Adrenal gland (tissue), 12 donors: Measurements from ENCODE around the gene EXOC6. TPM values are rescaled to one million over a fixed set of nuclear protein-coding genes. Genes with fewer than 3 reads are reported as not detected.

Experiments used
- DNase-seq, 7 donors: peaks; one replicate each; pipeline ENCODE4 v3.0.0-alpha.2; 2019 to 2020
- H3K27ac ChIP-seq, 5 donors: fragments of 200-600 bp; sonication (generic) in 4 of 5; 1 replicate in 3 of 5; 2 replicates in 2 of 5; pipeline versions ENCODE4 v1.5.1 to v1.8.0; 2016 to 2020; ENCODE audit warnings: mild to moderate bottlenecking in 1 of 5
- H3K27me3 ChIP-seq: fragments of 200-600 bp; 2 replicates; pipeline ENCODE4 v1.8.0; 2021
- H3K36me3 ChIP-seq, 2 donors: fragments of 200-600 bp; replicated peaks in 1 of 2; 1 replicate in 1 of 2; 2 replicates in 1 of 2; pipeline versions ENCODE4 v1.5.1 to v1.8.0; 2018 to 2022
- H3K4me1 ChIP-seq, 2 donors: fragments of 200-600 bp; replicated peaks in 1 of 2; 1 replicate in 1 of 2; 2 replicates in 1 of 2; pipeline versions ENCODE4 v1.5.1 to v1.8.0; 2018 to 2021
- H3K4me3 ChIP-seq, 4 donors: fragments of 200-600 bp; sonication (generic) in 3 of 4; one replicate each; pipeline ENCODE4 v1.5.1; 2016 to 2018
- H3K9me3 ChIP-seq, 3 donors: fragments of 200-600 bp; sonication (generic) in 1 of 3; replicated peaks in 1 of 3; 1 replicate in 2 of 3; 2 replicates in 1 of 3; pipeline versions ENCODE4 v1.5.1 to v1.8.0; 2016 to 2021
- CTCF ChIP-seq, 6 experiments: fragments of 450-650 bp in 4 of 6; fragments of 200-600 bp in 2 of 6; sonication (generic) in 1 of 6; IDR thresholded peaks; 1 replicate in 5 of 6; 2 replicates in 1 of 6; pipeline versions ENCODE4 v1.5.1 to v1.8.0; 2016 to 2021; ENCODE audit warnings: antibody characterized with exemption in 6 of 6, mild to moderate bottlenecking in 2 of 6, moderate library complexity in 1 of 6
- POLR2A ChIP-seq, 2 donors: fragments of 450-650 bp; IDR thresholded peaks; one replicate each; pipeline ENCODE4 v1.6.1; 2017; ENCODE audit warnings: antibody characterized with exemption in 2 of 2, mild to moderate bottlenecking in 2 of 2, moderate library complexity in 1 of 2
- WGBS, 4 donors: extraction: QIAGEN DNeasy Blood & Tissue Kit in 2 of 4; methylation state at CpG; one replicate each; pipeline versions ENCODE4 v1.1.5 to v1.1.7; 2013 to 2017; 5-methylcytosine and 5-hydroxymethylcytosine counted together
- intact Hi-C, 2 donors: fragments of 100-400 bp; cut with DNase I; formaldehyde crosslinking; loops; one replicate each; pipeline versions ENCODE4 v1.14.1 to v1.15.0; 2022 to 2023
- polyA plus RNA-seq, 3 donors: library from polyadenylated mRNA; stranded (reverse); fragments of 200-250 nt in 2 of 3; fragments of 350-450 nt in 1 of 3; fragmentation: Illumina TruSeq in 1 of 3; extraction: RNeasy Lipid Tissue Mini Kit (QIAGEN cat#74804) in 1 of 3; gene quantifications; one replicate each; pipeline ENCODE4 v1.2.3, GENCODE V29; 2013 to 2014
- total RNA-seq, 9 donors: library from RNA; depleted of rRNA in 4 of 9; stranded (reverse); fragments of >200 nt in 4 of 9; fragments of 120-200 nt in 1 of 9; fragmentation: NEBNext Ultra II Directional in 1 of 9; extraction: Animal tissue kit (Norgen Biotek cat#: 25700) in 1 of 9; gene quantifications; one replicate each; pipeline versions ENCODE4 v1.1.0 to v1.2.4, GENCODE V29; 2013 to 2023
- donor health status: healthy with polysubstance abuse.
- donor health status: Bipolar disorder and iron deficiency.
- donor health status: DM: yes; HTN: yes; CAD: no.
- donor health status: DM: no; HTN: no; CAD: no.
- donor health status: DM: no; HTN: no; CAD: no.
- donor health status: DM: yes; HTN: yes; CAD: no.

The EXOC6 gene
- total and polyA plus RNA-seq, 12 donors = 7.1 to 60.1 (median 25.7) TPM

GRCh38 chr10:92850185-92850584, 1.9 kb downstream of the EXOC6 start:
- DNase-seq = no peak
- Histone ChIP-seq H3K4me1 (peaks cover 0 to 18% of the 10 kb centered on the region in 2 donors), H3K4me3 (no peak overlapping the region), H3K27me3 (no peaks in the 10 kb centered on the region), H3K27ac (no peak overlapping the region), H3K9me3 (no peaks in the 10 kb centered on the region), H3K36me3 (no peaks in the 10 kb centered on the region)
- TF ChIP-seq CTCF (IDR thresholded peaks at IDR 0.05) (no peak), POLR2A (IDR thresholded peaks at IDR 0.05) (no peak)
- intact Hi-C loops = no loop called here
- WGBS, 4 donors = 79 to 82% (median 81%) methylated on average over 2 of the region's 2 CpGs

- H3K4me1 ChIP-seq = peaks cover 0 to 18% of the 10 kb centered on the region in 2 donors
- TF ChIP-seq CTCF (IDR thresholded peaks at IDR 0.05) = no peak
- no peak for TF ChIP-seq POLR2A (IDR thresholded peaks at IDR 0.05)
- no peaks in the 10 kb centered on the region for H3K9me3 ChIP-seq
- H3K4me3 ChIP-seq = no peak overlapping the region
- H3K27ac ChIP-seq = no peak overlapping the region
- H3K36me3 ChIP-seq = no peaks in the 10 kb centered on the region
- 94 to 98% (median 97%) methylated on average over 4 of the region's 4 CpGs for WGBS, 4 donors
- no peaks in the 10 kb centered on the region for H3K27me3 ChIP-seq
- DNase-seq = no peak
- intact Hi-C loops = no loop called here
Observed at GRCh38 chr10:92851003-92851402, 2.7 kb downstream of the EXOC6 start.

GRCh38 chr10:92855560-92855959, 7.2 kb downstream of the EXOC6 start:
- Histone ChIP-seq H3K4me1 (no peaks in the 10 kb centered on the region), H3K27me3 (no peaks in the 10 kb centered on the region), H3K27ac (no peak overlapping the region), H3K36me3 (no peaks in the 10 kb centered on the region), H3K4me3 (no peak overlapping the region), H3K9me3 (peaks cover 5 to 11% (median 9%) of the 10 kb centered on the region in 3 donors)
- 96 to 100% (median 98%) methylated on average over 3 of the region's 3 CpGs for WGBS, 4 donors
- intact Hi-C loops = no loop called here
- DNase-seq = no peak
- TF ChIP-seq CTCF (IDR thresholded peaks at IDR 0.05) (no peak), POLR2A (IDR thresholded peaks at IDR 0.05) (no peak)

GRCh38 chr10:92857904-92858514, 9.7 kb downstream of the EXOC6 start:
- H3K36me3 ChIP-seq = no peaks in the 10 kb centered on the region
- intact Hi-C loops = no loop called here
- DNase-seq = no peak
- 91 to 97% (median 96%) methylated on average over 4 of the region's 4 CpGs for WGBS, 4 donors
- peaks cover 5 to 11% (median 9%) of the 10 kb centered on the region in 3 donors for H3K9me3 ChIP-seq
- H3K27ac ChIP-seq = no peak overlapping the region
- no peak overlapping the region for H3K4me3 ChIP-seq
- no peaks in the 10 kb centered on the region for H3K27me3 ChIP-seq
- TF ChIP-seq POLR2A (IDR thresholded peaks at IDR 0.05) = no peak
- no peak for TF ChIP-seq CTCF (IDR thresholded peaks at IDR 0.05)
- H3K4me1 ChIP-seq = no peaks in the 10 kb centered on the region
